Smooth muscle cell (in vitro differentiated cells): ENCODE measurements around the gene TNFRSF14. TPM values are rescaled to one million over a fixed set of nuclear protein-coding genes. Genes with fewer than 3 reads are reported as not detected.
A peak's percentile ranks its signal among the peaks of the same experiment; 100 is the strongest.

Experiments used
- DNase-seq: peaks from one replicate; lab custom pipeline; 2025; ENCODE audit not compliant: unreplicated experiment; lab: John Stamatoyannopoulos, UW
- H2AFZ ChIP-seq: fragments of 200-600 bp; sonication (generic); 2 replicates; pipeline ENCODE4 v1.6.0; 2016; ENCODE audit warnings: antibody characterized with exemption, low read depth, mild to moderate bottlenecking
- H3F3A ChIP-seq: fragments of 200-600 bp; sonication (generic); 2 replicates; pipeline ENCODE4 v1.6.0; 2017; ENCODE audit warnings: antibody characterized with exemption, low read depth
- H3K27ac ChIP-seq: fragments of 200-600 bp; sonication (generic); 2 replicates; pipeline ENCODE4 v1.5.1; 2016; ENCODE audit warnings: low read depth, mild to moderate bottlenecking
- H3K27me3 ChIP-seq: fragments of 200-600 bp; sonication (generic); 2 replicates; pipeline ENCODE4 v1.6.1; 2016; ENCODE audit warnings: low read depth, mild to moderate bottlenecking
- H3K36me3 ChIP-seq: fragments of 200-600 bp; sonication (generic); 2 replicates; pipeline ENCODE4 v1.5.1; 2016; ENCODE audit warnings: low read depth
- H3K4me1 ChIP-seq: fragments of 200-600 bp; sonication (generic); 2 replicates; pipeline ENCODE4 v1.5.1; 2016; ENCODE audit warnings: low read depth
- H3K4me2 ChIP-seq: fragments of 200-600 bp; sonication (generic); 2 replicates; pipeline ENCODE4 v1.6.0; 2016; ENCODE audit warnings: mild to moderate bottlenecking
- H3K4me3 ChIP-seq: fragments of 200-600 bp; sonication (generic); 2 replicates; pipeline ENCODE4 v1.5.1; 2016; ENCODE audit warnings: mild to moderate bottlenecking
- H3K79me2 ChIP-seq: fragments of 200-600 bp; sonication (generic); 2 replicates; pipeline ENCODE4 v1.6.0; 2016; ENCODE audit warnings: low read depth, mild to moderate bottlenecking
- H3K9ac ChIP-seq: fragments of 200-600 bp; sonication (generic); 2 replicates; pipeline ENCODE4 v1.6.0; 2016; ENCODE audit warnings: low read depth
- H3K9me3 ChIP-seq: fragments of 200-600 bp; sonication (generic); replicated peaks from 2 replicates; pipeline ENCODE4 v1.5.1; 2016; ENCODE audit warnings: low read depth
- H4K20me1 ChIP-seq: fragments of 200-600 bp; sonication (generic); 2 replicates; pipeline ENCODE4 v1.6.0; 2016; ENCODE audit warnings: low read depth
- CTCF ChIP-seq: fragments of 200-600 bp; sonication (generic); IDR thresholded peaks from 2 replicates; pipeline ENCODE4 v1.5.1; 2017; ENCODE audit warnings: borderline replicate concordance, mild to moderate bottlenecking, antibody characterized with exemption; ENCODE audit not compliant: insufficient read depth, poor library complexity, severe bottlenecking
- WGBS: methylation state at CpG from one replicate; pipeline ENCODE4 v1.1.7; 2016; ENCODE audit warnings: low lambda C conversion rate; 5-methylcytosine and 5-hydroxymethylcytosine counted together
- polyA plus RNA-seq: library from polyadenylated mRNA; unstranded; fragments of >200 nt; fragmentation: Nextera tagmentation; extraction: Ambion mirVana; gene quantifications from 2 replicates; pipeline ENCODE4 v1.2.1, GENCODE V29; 2016
- total RNA-seq: library from RNA; depleted of rRNA; stranded (reverse); fragments of >200 nt; gene quantifications from 2 replicates; pipeline ENCODE4 v1.2.3, GENCODE V29; 2014

Gene TNFRSF14
- total and polyA plus RNA-seq, 2 experiments from 2014 or later = not detected

GRCh38 chr1:2525920-2526823 is 30.0 kb upstream of the TNFRSF14 start, which contains the start of gene PANK4:
Gene PANK4, minus strand, starts transcription at chr1:2526596. Its CDS starts 9 bp downstream, at chr1:2526587.
- H2AFZ ChIP-seq = no peak within 1 kb of the TSS
- H3K79me2 ChIP-seq = peaks cover 42% of the 10 kb centered on the region
- peak within 1 kb of the TSS; percentile 91 for H3K9ac ChIP-seq
- no peak for TF ChIP-seq CTCF
- H3K27ac ChIP-seq = peak within 1 kb of the TSS; percentile 81
- H4K20me1 ChIP-seq = peaks cover 48% of the 10 kb centered on the region
- peaks cover 22% of the 10 kb centered on the region for H3K4me1 ChIP-seq
- H3K4me3 ChIP-seq = peak within 1 kb of the TSS; percentile 99
- H3F3A ChIP-seq = no peaks in the 10 kb centered on the region
- DNase-seq = peak; percentile 87
- H3K9me3 ChIP-seq = no peaks in the 10 kb centered on the region
- H3K36me3 ChIP-seq = no peaks in the 10 kb centered on the region
- peak within 1 kb of the TSS; percentile 98 for H3K4me2 ChIP-seq
- H3K27me3 ChIP-seq = peaks cover 33% of the 10 kb centered on the region
- 2% methylated on average over 45 of the region's 107 CpGs for WGBS

DNA sequence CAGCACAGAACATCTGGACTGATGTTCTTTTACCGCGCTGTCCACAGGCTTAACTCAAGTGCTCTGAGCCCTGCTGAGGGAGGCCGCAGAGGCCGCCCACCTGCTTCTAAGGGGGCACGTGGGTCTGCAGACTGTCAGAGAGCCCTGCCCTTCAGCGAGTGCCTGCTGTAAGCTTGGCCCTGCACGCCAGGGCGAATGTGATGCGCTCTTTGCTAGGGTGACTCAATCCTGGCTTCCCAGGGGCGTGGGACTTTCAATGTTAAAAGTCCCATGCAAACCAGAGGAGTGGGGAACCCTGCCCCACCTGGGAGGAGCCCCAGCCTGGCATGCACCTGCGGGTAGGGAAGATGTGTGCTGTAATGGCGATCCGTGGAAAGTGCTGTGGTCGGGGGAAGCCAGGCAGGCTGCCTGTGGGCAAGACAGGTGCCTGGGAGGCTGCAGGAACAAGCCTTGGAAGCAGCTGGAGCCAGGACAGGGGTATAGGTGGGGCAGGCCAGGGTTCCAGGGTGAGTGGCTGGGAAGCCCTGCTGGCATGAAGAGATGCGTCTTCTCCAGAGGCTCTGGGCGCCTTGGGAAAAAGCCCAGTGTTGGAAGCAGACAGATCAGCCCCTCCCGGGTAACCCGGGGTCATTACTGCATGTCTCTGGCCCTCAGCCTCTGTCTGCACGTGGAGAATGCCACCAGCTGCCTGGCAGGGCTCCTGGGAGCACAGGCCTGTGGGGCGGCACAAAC is 29.2 kb upstream of the TNFRSF14 start:
- H3K9me3 ChIP-seq = no peaks in the 10 kb centered on the region
- peak; percentile 63 for DNase-seq
- peaks cover 41% of the 10 kb centered on the region for H3K27me3 ChIP-seq
- no peaks in the 10 kb centered on the region for H3F3A ChIP-seq
- peak overlapping the region; percentile 83 for H3K9ac ChIP-seq
- no peaks in the 10 kb centered on the region for H3K36me3 ChIP-seq
- peak overlapping the region; percentile 84 for H3K4me2 ChIP-seq
- no peak for TF ChIP-seq CTCF
- H4K20me1 ChIP-seq = peaks cover 40% of the 10 kb centered on the region
- WGBS = 42% methylated on average over 20 of the region's 20 CpGs
- peak overlapping the region; percentile 81 for H3K27ac ChIP-seq
- H3K4me1 ChIP-seq = peaks cover 22% of the 10 kb centered on the region
- H2AFZ ChIP-seq = no peak overlapping the region
- H3K79me2 ChIP-seq = peaks cover 39% of the 10 kb centered on the region
- H3K4me3 ChIP-seq = peak overlapping the region; percentile 99

DNA sequence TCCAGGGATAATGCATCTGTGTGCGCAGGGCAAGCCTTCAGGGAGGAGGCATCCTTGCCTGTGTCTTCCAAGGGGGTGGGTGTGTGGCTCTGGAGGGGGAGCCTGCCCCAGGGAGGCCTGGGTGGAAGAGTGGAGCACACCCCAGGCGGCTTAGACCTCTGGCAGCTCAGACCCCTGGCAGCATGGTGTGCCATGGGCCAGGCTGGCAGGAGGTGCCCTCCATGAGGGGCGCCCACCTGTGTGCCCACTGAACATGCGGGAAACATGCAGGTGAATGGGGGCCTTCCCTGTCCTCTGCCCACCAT is 28.7 kb upstream of the TNFRSF14 start:
- Histone ChIP-seq H3K4me1 (peaks cover 22% of the 10 kb centered on the region), H2AFZ (no peak overlapping the region), H4K20me1 (peaks cover 35% of the 10 kb centered on the region), H3K79me2 (peaks cover 34% of the 10 kb centered on the region), H3K27me3 (peaks cover 46% of the 10 kb centered on the region), H3K27ac (no peak overlapping the region), H3K36me3 (no peaks in the 10 kb centered on the region), H3K4me2 (no peak overlapping the region), H3F3A (no peaks in the 10 kb centered on the region), H3K9ac (no peak overlapping the region), H3K9me3 (no peaks in the 10 kb centered on the region), H3K4me3 (no peak overlapping the region)
- 94% methylated on average over 4 of the region's 4 CpGs for WGBS
- no peak for TF ChIP-seq CTCF
- no peak for DNase-seq
